Erythroblast (primary cell): Measurements from ENCODE around the gene SMIM10L2A.

Experiments
- GATA1 ChIP-seq: IDR thresholded peaks from 2 replicates; pipeline ENCODE4 v1.6.1; 2011; ENCODE audit warnings: low read depth, mild to moderate bottlenecking, control low read depth, low read length, moderate library complexity
- POLR2A ChIP-seq: IDR thresholded peaks from 2 replicates; pipeline ENCODE4 v1.6.1; 2011; ENCODE audit warnings: mild to moderate bottlenecking, low read length

DNA sequence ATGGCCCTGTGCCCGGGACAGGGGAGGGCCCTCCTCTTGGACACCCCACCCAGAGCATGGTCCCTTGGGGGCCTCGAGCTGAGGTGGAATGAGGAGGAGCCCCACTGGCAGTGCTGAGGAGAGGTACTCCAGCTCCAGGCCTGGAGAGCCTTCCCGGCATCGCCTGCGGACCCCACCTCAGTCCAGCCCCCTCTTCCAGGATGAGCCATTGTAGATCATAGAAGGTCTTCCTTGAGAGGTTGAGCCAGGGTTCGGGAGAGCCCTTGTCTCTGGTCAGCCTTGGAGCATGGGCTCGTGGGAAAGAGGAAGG lies 16.9 kb downstream of the SMIM10L2A start:
- no peak for TF ChIP-seq POLR2A
- TF ChIP-seq GATA1: no peak
